Muscle layer of duodenum (tissue), 2 donors: ENCODE measurements around the gene TRIP4.

Experiments used
- H3K27ac ChIP-seq: one replicate; pipeline ENCODE4 v1.7.0; 2013; ENCODE audit warnings: mild to moderate bottlenecking, low read length
- H3K27me3 ChIP-seq: one replicate; pipeline ENCODE4 v1.7.0; 2013; ENCODE audit warnings: low read depth, mild to moderate bottlenecking, control low read depth, low read length
- H3K36me3 ChIP-seq, 2 donors: one replicate each; pipeline ENCODE4 v1.7.0; 2013; ENCODE audit warnings: low read length in 2 of 2, control low read depth in 1 of 2, mild to moderate bottlenecking in 1 of 2; ENCODE audit not compliant: insufficient read depth in 2 of 2, control insufficient read depth in 1 of 2
- H3K4me1 ChIP-seq, 2 donors: one replicate each; pipeline ENCODE4 v1.7.0; 2013; ENCODE audit warnings: low read length in 2 of 2, mild to moderate bottlenecking in 2 of 2, control low read depth in 1 of 2, moderate library complexity in 1 of 2; ENCODE audit not compliant: insufficient read depth in 2 of 2, control insufficient read depth in 1 of 2
- H3K4me3 ChIP-seq, 2 donors: one replicate each; pipeline ENCODE4 v1.7.0; 2013; ENCODE audit warnings: low read length in 2 of 2, low read depth in 1 of 2, mild to moderate bottlenecking in 1 of 2
- H3K9me3 ChIP-seq, 2 donors: one replicate each; pipeline ENCODE4 v1.7.0; 2013; ENCODE audit warnings: low read length in 2 of 2, control low read depth in 1 of 2, mild to moderate bottlenecking in 1 of 2; ENCODE audit not compliant: control insufficient read depth in 1 of 2
- donor health status: healthy.

TRIP4 gene

DNA sequence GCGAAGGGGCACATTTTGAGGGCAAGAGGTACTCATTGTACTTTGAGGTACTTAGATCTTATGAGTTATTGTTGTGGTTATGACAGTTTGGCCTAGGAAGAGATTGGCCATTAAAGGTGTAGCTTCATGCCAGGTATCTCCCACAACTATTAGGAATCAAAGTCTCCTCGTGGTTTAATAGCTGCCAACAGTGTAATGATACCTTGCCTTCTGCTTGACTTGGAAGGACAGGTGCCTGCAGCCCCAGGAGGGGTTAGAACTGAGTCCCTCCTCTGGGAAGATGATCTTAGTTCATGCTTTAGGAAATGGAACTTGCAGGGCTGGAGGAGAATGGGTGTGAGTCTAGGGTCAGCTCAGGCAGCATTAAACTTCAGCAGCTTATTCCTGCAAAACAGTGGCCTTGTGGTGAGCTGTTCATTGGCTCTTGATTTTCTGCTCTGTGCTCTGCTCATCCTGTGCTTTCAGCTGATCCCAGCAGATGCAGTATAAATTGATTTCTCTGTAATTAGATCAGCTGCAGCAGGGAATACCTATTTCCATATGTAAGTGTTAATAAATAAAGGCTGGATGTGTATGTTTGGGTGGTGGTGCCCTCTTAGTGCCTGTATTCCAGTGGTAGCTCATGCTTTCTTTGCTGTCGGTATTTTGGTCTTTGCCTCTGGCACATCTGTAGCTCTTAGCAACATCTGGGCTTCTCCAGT lies 113.2 kb downstream of the TRIP4 start:
- no peak overlapping the region for H3K27ac ChIP-seq

DNA sequence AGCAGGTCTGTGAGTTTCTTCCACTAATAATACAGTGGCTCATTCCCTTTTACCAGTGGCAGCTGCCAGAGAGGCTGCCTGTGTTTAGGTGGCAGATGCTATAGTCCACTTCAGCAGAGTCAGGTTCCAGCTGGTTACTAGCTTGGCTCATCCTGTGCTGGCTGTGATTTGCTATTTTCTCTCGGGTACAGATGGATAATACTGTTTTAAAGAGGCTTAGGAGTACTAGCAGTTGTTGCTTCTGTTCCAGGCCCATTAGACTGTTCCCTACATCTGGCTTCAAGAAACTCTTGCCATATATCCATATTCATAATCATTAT lies 113.7 kb downstream of the TRIP4 start:
- H3K4me3 ChIP-seq: no peak overlapping the region
- H3K4me1 ChIP-seq: peaks cover 17 to 53% of the 10 kb centered on the region in 2 donors
- no peak overlapping the region for H3K27ac ChIP-seq
- H3K27me3 ChIP-seq: no peaks in the 10 kb centered on the region
- H3K36me3 ChIP-seq: peaks cover 13 to 14% of the 10 kb centered on the region in 2 donors
- H3K9me3 ChIP-seq: no peaks in the 10 kb centered on the region

More for the DNA sequence above, 113.2 kb downstream of the TRIP4 start:
- Histone ChIP-seq H3K36me3 (peaks cover 13 to 14% of the 10 kb centered on the region in 2 donors), H3K4me3 (no peak overlapping the region), H3K27me3 (no peaks in the 10 kb centered on the region), H3K4me1 (peaks cover 17 to 53% of the 10 kb centered on the region in 2 donors), H3K9me3 (no peaks in the 10 kb centered on the region)

DNA sequence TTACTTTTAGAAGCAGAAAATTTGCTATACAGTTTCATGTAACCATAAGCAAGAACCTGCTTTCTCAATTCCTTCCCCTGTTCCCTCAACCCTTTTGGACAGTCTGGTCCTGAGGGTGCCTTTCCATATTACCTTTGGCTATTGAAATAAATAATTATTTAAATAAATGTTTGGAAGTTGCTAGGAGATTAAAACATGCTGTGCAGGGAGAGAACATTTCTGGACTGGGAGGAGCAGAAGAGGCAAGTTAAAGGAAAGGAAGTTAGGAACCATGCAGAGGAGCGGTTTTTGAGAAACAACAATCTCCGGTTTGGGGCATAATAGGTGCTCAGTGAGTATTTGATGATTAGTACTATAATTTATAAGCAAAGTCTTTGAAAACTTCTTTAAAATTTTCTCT lies 114.5 kb downstream of the TRIP4 start:
- no peak overlapping the region for H3K4me3 ChIP-seq
- no peaks in the 10 kb centered on the region for H3K27me3 ChIP-seq
- no peaks in the 10 kb centered on the region for H3K9me3 ChIP-seq
- peaks cover 22 to 59% of the 10 kb centered on the region in 2 donors for H3K4me1 ChIP-seq
- peaks cover 13 to 14% of the 10 kb centered on the region in 2 donors for H3K36me3 ChIP-seq
- H3K27ac ChIP-seq: peak overlapping the region; percentile 43

DNA sequence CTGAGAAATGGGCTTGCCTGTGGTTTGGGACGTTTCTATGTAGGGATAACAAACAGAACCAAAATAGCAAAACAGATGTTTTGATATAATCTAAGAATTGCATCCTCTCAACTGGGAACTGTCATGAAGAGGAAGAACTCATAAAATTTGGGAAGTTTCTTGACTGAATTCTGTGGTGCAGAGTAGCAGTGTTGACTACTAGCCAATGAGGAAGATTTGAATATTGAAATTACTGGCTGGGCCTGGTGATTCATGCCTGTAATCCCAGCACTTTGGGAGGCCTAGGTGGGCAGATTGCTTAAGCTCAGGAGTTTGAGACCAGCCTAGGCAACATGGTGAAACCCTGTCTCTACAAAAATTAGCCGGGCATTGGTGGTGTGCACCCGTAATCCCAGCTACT lies 114.9 kb downstream of the TRIP4 start:
- Histone ChIP-seq H3K27ac (peak overlapping the region; percentile 57), H3K9me3 (no peaks in the 10 kb centered on the region), H3K27me3 (no peaks in the 10 kb centered on the region), H3K4me1 (peaks cover 25 to 63% of the 10 kb centered on the region in 2 donors), H3K4me3 (peak overlapping the region in 1 of 2 donors; percentile 9), H3K36me3 (peaks cover 13 to 14% of the 10 kb centered on the region in 2 donors)

DNA sequence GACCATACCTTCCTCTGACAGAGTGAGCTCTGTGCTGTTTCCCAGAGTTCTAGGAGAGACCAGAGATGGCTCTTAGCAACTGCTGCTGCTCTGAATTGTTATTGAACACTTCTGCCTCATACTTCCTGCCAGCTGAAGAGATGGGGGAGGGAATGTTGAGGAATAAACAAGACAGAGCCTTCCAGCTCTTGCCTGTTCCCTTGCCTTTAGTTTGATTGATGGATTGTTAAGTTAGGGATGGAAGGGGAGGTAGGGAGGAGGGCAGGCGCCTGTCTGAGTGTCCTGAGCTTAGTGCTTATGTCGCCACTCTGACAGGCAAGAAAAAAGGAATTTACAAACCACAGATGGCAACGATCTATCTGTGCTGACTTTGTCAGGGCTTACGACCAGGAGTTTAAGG lies 115.6 kb downstream of the TRIP4 start:
- Histone ChIP-seq H3K27ac (peak overlapping the region; percentile 57), H3K27me3 (no peaks in the 10 kb centered on the region), H3K9me3 (no peaks in the 10 kb centered on the region), H3K4me1 (peaks cover 31 to 69% of the 10 kb centered on the region in 2 donors), H3K36me3 (peaks cover 13 to 14% of the 10 kb centered on the region in 2 donors), H3K4me3 (peak overlapping the region in 1 of 2 donors; percentile 9)

DNA sequence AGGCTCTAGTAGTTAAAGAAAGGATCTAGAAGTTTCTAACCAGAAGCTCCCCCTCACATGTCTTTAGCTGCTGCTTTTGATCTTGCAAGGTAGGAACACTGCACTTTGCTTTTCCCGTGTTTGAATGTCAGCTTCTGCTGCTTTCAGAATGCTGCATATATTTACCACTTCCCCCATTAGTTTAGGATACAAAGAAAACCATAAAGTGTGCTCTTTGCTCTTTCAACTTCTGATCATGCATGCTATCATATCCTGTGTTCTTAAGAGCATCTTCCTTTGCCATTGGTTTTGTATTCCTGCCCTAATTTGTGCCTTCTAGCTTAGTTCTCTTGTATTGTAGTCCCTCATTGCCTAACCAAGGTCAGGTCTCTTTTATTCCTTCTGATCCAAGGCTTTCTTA lies 116.0 kb downstream of the TRIP4 start:
- H3K9me3 ChIP-seq: no peaks in the 10 kb centered on the region
- peak overlapping the region in 1 of 2 donors; percentile 9 for H3K4me3 ChIP-seq
- H3K36me3 ChIP-seq: peaks cover 13 to 14% of the 10 kb centered on the region in 2 donors
- peak overlapping the region; percentile 57 for H3K27ac ChIP-seq
- peaks cover 34 to 71% of the 10 kb centered on the region in 2 donors for H3K4me1 ChIP-seq
- no peaks in the 10 kb centered on the region for H3K27me3 ChIP-seq
